ENCODE measurements around the gene TUSC2.

The TUSC2 gene

DNA sequence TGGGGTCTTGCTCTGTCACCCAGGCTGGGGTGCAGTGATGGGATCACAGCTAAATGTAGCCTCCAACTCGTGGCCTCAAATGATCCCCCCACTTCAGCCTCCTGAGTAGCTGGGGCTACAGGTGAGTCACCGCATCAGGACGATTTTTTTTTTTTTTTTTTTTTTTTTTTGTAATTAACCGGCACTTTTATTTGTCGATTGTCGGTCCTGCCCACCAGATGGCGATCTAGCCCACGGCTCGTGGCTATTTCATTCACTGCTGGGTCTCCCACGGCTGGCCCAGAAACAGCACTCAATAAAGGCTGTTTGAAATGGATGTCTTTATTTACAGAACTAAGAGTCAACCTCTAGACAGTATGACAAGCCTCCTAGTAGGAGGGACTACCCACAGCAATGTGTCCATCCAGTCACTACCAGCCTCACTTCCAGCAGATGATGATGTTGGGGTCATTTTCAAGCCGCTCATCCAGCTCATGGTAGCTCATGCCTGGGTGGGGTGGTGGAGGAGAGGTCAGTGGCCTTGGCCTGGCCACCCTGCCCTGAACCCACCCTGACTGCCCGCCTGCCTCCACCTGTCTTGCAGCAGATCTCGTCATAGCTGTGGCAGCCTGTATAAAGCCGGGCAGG, 19.3 kb upstream of the TUSC2 start:
- TF ChIP-seq ZBTB7A (IDR thresholded peaks at IDR 0.05; ENCODE audit: low read depth): no peak
- TF ChIP-seq EP300 (IDR thresholded peaks at IDR 0.05; ENCODE audit: borderline replicate concordance): no peak
- peak; percentile 74 for TF ChIP-seq RAD21 (IDR thresholded peaks at IDR 0.05; ENCODE audit: low read depth)

- TF ChIP-seq TAF1 (IDR thresholded peaks at IDR 0.05; ENCODE audit: low read depth) (no peak), NFIC (IDR thresholded peaks at IDR 0.05) (no peak), ZBTB7A (IDR thresholded peaks at IDR 0.05; ENCODE audit: low read depth) (no peak), RAD21 (IDR thresholded peaks at IDR 0.05; ENCODE audit: low read depth) (no peak), EGR1 (IDR thresholded peaks at IDR 0.05) (no peak), FOXM1 (IDR thresholded peaks at IDR 0.05; ENCODE audit: borderline replicate concordance, low read depth) (no peak), TEAD4 (IDR thresholded peaks at IDR 0.05) (no peak), TCF12 (IDR thresholded peaks at IDR 0.05; ENCODE audit: low read depth) (no peak), REST (IDR thresholded peaks at IDR 0.05; ENCODE audit: low read depth) (no peak), CREB1 (IDR thresholded peaks at IDR 0.05; ENCODE audit: low read depth) (no peak), CEBPB (IDR thresholded peaks at IDR 0.05) (no peak), EP300 (IDR thresholded peaks at IDR 0.05; ENCODE audit: borderline replicate concordance) (no peak), YY1 (IDR thresholded peaks at IDR 0.05; ENCODE audit: low read depth) (no peak)
- TF ChIP-seq, protein P1, sequence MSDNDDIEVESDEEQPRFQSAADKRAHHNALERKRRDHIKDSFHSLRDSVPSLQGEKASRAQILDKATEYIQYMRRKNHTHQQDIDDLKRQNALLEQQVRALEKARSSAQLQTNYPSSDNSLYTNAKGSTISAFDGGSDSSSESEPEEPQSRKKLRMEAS (IDR thresholded peaks at IDR 0.05): no peak
- TF ChIP-seq, protein P2, sequence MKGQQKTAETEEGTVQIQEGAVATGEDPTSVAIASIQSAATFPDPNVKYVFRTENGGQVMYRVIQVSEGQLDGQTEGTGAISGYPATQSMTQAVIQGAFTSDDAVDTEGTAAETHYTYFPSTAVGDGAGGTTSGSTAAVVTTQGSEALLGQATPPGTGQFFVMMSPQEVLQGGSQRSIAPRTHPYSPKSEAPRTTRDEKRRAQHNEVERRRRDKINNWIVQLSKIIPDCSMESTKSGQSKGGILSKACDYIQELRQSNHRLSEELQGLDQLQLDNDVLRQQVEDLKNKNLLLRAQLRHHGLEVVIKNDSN (IDR thresholded peaks at IDR 0.05): no peak
These were observed 17.7 kb upstream of the TUSC2 start, which contains the start of gene ZMYND10 for GRCh38 chr3:50345586-50346234. ZMYND10 (minus strand) TSS chr3:50345732; CDS start chr3:50345579, 153 bp downstream.

GRCh38 chr3:50345008-50345407, 17.0 kb upstream of the TUSC2 start:
- TF ChIP-seq RAD21 (IDR thresholded peaks at IDR 0.05; ENCODE audit: low read depth): no peak
- no peak for TF ChIP-seq CEBPB (IDR thresholded peaks at IDR 0.05)
- TF ChIP-seq NFIC (IDR thresholded peaks at IDR 0.05): no peak
- no peak for TF ChIP-seq TEAD4 (IDR thresholded peaks at IDR 0.05)

DNA sequence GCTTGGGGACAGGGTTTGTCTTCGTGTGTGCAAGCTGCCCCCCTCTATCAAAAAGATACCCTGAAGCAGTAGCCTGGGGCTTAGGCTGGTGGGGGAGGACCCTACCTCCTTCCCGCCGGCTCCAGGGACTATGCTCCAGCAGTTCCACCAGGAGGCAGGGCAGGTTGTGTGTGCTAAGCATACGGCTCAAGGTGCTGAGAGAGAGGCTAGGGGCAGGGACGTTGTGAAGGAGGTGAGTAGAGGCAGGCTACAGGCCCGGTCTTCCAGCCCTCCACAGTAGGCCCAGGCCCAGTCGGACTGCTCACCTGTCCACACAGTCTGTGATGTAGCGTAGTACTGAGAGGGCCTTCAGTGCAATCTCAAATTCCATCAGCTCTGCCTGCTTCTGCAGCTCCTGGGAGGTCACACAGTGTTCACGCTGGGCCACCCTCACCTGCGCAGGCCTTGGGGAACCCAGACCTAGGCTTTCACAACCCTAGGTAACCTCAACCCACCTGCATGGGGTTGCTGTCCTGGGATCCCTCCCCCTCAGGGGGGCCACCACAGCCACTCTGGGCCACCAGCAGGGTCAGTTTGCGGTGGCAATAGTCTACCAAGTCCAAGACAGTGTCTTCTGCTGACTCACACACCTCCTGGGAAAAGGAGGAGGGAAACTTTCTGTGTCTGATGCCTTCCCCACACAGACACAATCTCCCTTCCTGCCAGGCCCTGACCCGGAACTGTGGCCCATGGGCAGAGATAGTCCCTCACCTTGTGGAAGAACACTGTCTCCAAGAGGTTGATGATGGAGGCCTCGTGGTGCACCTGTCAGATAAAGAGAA, 15.0 kb upstream of the TUSC2 start:
- TF ChIP-seq CEBPB (IDR thresholded peaks at IDR 0.05) (no peak), REST (IDR thresholded peaks at IDR 0.05; ENCODE audit: low read depth) (no peak), EGR1 (IDR thresholded peaks at IDR 0.05) (no peak), CREB1 (IDR thresholded peaks at IDR 0.05; ENCODE audit: low read depth) (no peak), YY1 (IDR thresholded peaks at IDR 0.05; ENCODE audit: low read depth) (no peak)

GRCh38 chr3:50341996-50342650, 14.1 kb upstream of the TUSC2 start:
- no peak for TF ChIP-seq TEAD4 (IDR thresholded peaks at IDR 0.05)
- TF ChIP-seq CREB1 (IDR thresholded peaks at IDR 0.05; ENCODE audit: low read depth): no peak
- no peak for TF ChIP-seq REST (IDR thresholded peaks at IDR 0.05; ENCODE audit: low read depth)
- TF ChIP-seq TCF12 (IDR thresholded peaks at IDR 0.05; ENCODE audit: low read depth): no peak
- no peak for TF ChIP-seq CEBPB (IDR thresholded peaks at IDR 0.05)
- TF ChIP-seq RAD21 (IDR thresholded peaks at IDR 0.05; ENCODE audit: low read depth): no peak
- TF ChIP-seq, protein P1 (IDR thresholded peaks at IDR 0.05): no peak
- no peak for TF ChIP-seq EGR1 (IDR thresholded peaks at IDR 0.05)
- no peak for TF ChIP-seq EP300 (IDR thresholded peaks at IDR 0.05; ENCODE audit: borderline replicate concordance)
- TF ChIP-seq ZBTB7A (IDR thresholded peaks at IDR 0.05; ENCODE audit: low read depth): no peak
- TF ChIP-seq, protein P2 (IDR thresholded peaks at IDR 0.05): no peak
- no peak for TF ChIP-seq FOXM1 (IDR thresholded peaks at IDR 0.05; ENCODE audit: borderline replicate concordance, low read depth)
- TF ChIP-seq NFIC (IDR thresholded peaks at IDR 0.05): no peak
